ENCODE results near the gene NIP7. TPM values are rescaled to one million over a fixed set of nuclear protein-coding genes. Genes with fewer than 3 reads are reported as not detected.

NIP7 gene
- total and polyA plus RNA-seq, 2 of the 8 experiments (the other 6 are each of a cell fraction or from before 2014, with no cell fraction given), result 14.5 to 52.2 TPM

GRCh38 chr16:69346683-69347082 is 7.1 kb downstream of the NIP7 start:
- CTCF ChIA-PET (ENCODE audit: partially characterized antibody), result interaction anchor here (1.1 kb wide), 1 partner anchor 20 kb away, joined by 3 read pairs; no protein-coding TSS in a partner anchor
- WGBS, 2 experiments (ENCODE audit: extremely low coverage in 1 of 2, insufficient coverage in 1 of 2, insufficient read length in 1 of 2, insufficient replicate concordance in 2 of 2, low coverage in 1 of 2, low lambda C conversion rate in 2 of 2, missing lambda C conversion rate in 1 of 2), result 91% methylated on average over 6 of the region's 6 CpGs; no CpG with 5 or more reads in 1 of the 2 experiments
- POLR2A ChIA-PET (ENCODE audit: partially characterized antibody), result interaction anchor here (0.6 to 29.8 kb wide), 3 partner anchors 13 to 30 kb away, joined by 3 to 497 read pairs (median 3); partner anchors contain the start of genes PDF and VPS4A
- TF ChIP-seq ASH2L (IDR thresholded peaks at IDR 0.05; ENCODE audit: low read length), result no peak
- no peak for TF ChIP-seq JUN (IDR thresholded peaks at IDR 0.05; ENCODE audit: low read depth, low read length)
- TF ChIP-seq EP300 (IDR thresholded peaks at IDR 0.05; ENCODE audit: borderline replicate concordance in 1 of 2, low read depth in 2 of 2, low read length in 2 of 2), result no peak
- no peak for TF ChIP-seq CBX5 (IDR thresholded peaks at IDR 0.05; ENCODE audit: low read depth, low read length)
- TF ChIP-seq PHF8 (conservative IDR thresholded peaks at IDR 0.05; ENCODE audit: low read depth, low read length), result no peak
- peak; percentile 64; the same call in 1 of the 2 replicates for TF ChIP-seq BACH1 (IDR thresholded peaks at IDR 0.05; ENCODE audit: low read length)
- TF ChIP-seq KDM5A (IDR thresholded peaks at IDR 0.05; ENCODE audit: low read length), result no peak
- no peak for TF ChIP-seq SUZ12 (IDR thresholded peaks at IDR 0.05; ENCODE audit: low read length)
- no peak for TF ChIP-seq GABPA (IDR thresholded peaks at IDR 0.05; ENCODE audit: borderline replicate concordance, insufficient read depth, low read length)
- TF ChIP-seq HDAC2 (IDR thresholded peaks at IDR 0.05; ENCODE audit: borderline replicate concordance in 1 of 2, low read depth in 2 of 2, low read length in 2 of 2), result no peak
- TF ChIP-seq MAFK (IDR thresholded peaks at IDR 0.05; ENCODE audit: low read depth, low read length), result peak; percentile 32; the same call in 1 of the 2 replicates
- TF ChIP-seq, protein P1, sequence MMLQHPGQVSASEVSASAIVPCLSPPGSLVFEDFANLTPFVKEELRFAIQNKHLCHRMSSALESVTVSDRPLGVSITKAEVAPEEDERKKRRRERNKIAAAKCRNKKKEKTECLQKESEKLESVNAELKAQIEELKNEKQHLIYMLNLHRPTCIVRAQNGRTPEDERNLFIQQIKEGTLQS (IDR thresholded peaks at IDR 0.05; ENCODE audit: insufficient read depth, low read depth, low read length), result no peak
- no peak for TF ChIP-seq CEBPB (IDR thresholded peaks at IDR 0.05; ENCODE audit: low read depth, low read length)

More at GRCh38 chr16:69346683-69347082, 7.1 kb downstream of the NIP7 start:
- no peaks in the 10 kb centered on the region for H3K4me1 ChIP-seq (replicated peaks in 1 of 4; ENCODE audit: control insufficient read depth in 3 of 4, insufficient read depth in 4 of 4, low read length in 3 of 4)
- H3K14ac ChIP-seq (ENCODE audit: insufficient read length), result no peak overlapping the region
- no peaks in the 10 kb centered on the region for H3K23me2 ChIP-seq (ENCODE audit: low read depth, low read length)
- no peak overlapping the region for H3K56ac ChIP-seq (replicated peaks; ENCODE audit: insufficient read length, low read depth, low read length)
- H2BK15ac ChIP-seq (ENCODE audit: low read length), result no peak overlapping the region
- H4K5ac ChIP-seq (ENCODE audit: insufficient read length, low read depth, low read length), result no peak overlapping the region
- no peak overlapping the region for H3K9ac ChIP-seq (replicated peaks in 1 of 4; ENCODE audit: extremely low read depth in 1 of 4, low read depth in 3 of 4, low read length in 3 of 4)
- no peak overlapping the region for H3K27ac ChIP-seq (ENCODE audit: low read depth, low read length)
- peaks cover 0 to 4% of the 10 kb centered on the region in 2 experiments; a peak in 2 of 4 replicates for H3K79me2 ChIP-seq (ENCODE audit: control insufficient read depth in 1 of 2, insufficient read depth in 2 of 2, low read length in 2 of 2)
- H3K4me3 ChIP-seq (ENCODE audit: extremely low read depth in 1 of 4, insufficient read depth in 2 of 4, low read depth in 3 of 4, low read length in 4 of 4), result no peak overlapping the region
- H3K36me3 ChIP-seq (ENCODE audit: control insufficient read depth in 2 of 4, insufficient read depth in 4 of 4, low read length in 3 of 4), result peaks cover 7 to 26% (median 9%) of the 10 kb centered on the region in 4 experiments; a peak in 6 of 8 replicates
- no peaks in the 10 kb centered on the region for H3K9me3 ChIP-seq (ENCODE audit: insufficient read depth in 2 of 2, low read depth in 1 of 2, low read length in 1 of 2)
- H2BK120ac ChIP-seq (replicated peaks; ENCODE audit: low read depth, low read length), result no peak overlapping the region
- H2AFZ ChIP-seq (ENCODE audit: low read length), result no peak overlapping the region
- DNase-seq (ENCODE audit: low read depth in 1 of 2, low spot score in 2 of 2), result no peak
- H2BK20ac ChIP-seq (ENCODE audit: low read length), result no peak overlapping the region
- no peak overlapping the region for H4K8ac ChIP-seq (ENCODE audit: extremely low read depth, insufficient read depth, low read length)
- H4K91ac ChIP-seq (replicated peaks; ENCODE audit: insufficient read length, low read length), result no peak overlapping the region
- H3K4ac ChIP-seq (replicated peaks; ENCODE audit: insufficient read length, low read depth, low read length), result no peak overlapping the region
- H3K18ac ChIP-seq (ENCODE audit: extremely low read depth, low read length), result no peak overlapping the region
- no peak for FAIRE-seq
- no peak overlapping the region for H2BK12ac ChIP-seq (ENCODE audit: low read depth, low read length)
- no peaks in the 10 kb centered on the region for H4K20me1 ChIP-seq (replicated peaks in 1 of 2; ENCODE audit: control insufficient read depth in 1 of 2, insufficient read depth in 2 of 2, low read length in 2 of 2)
- no peaks in the 10 kb centered on the region for H3K27me3 ChIP-seq (replicated peaks in 1 of 4; ENCODE audit: control insufficient read depth in 3 of 4, extremely low read depth in 1 of 4, insufficient read depth in 3 of 4, low read length in 3 of 4)
- no peaks in the 10 kb centered on the region for H3K79me1 ChIP-seq (ENCODE audit: low read depth, low read length)
- H2BK5ac ChIP-seq (ENCODE audit: low read depth, low read length), result no peak overlapping the region
- H3K4me2 ChIP-seq (ENCODE audit: insufficient read depth in 1 of 2, low read depth in 2 of 2, low read length in 2 of 2), result no peak overlapping the region
- H2AK5ac ChIP-seq (ENCODE audit: low read depth, low read length), result no peak overlapping the region
- no peak overlapping the region for H3K23ac ChIP-seq (ENCODE audit: insufficient read length)
